ENCODE data around the gene ZNF160.
A peak's percentile ranks its signal among the peaks of the same experiment; 100 is the strongest.
"Not testable (repeated sequence)": the region's sequence is repeated elsewhere in the genome, so short reads cannot be mapped to it uniquely, and the experiment has no call there.

ZNF160 gene

GRCh38 chr19:53103234-53104203, at the start of gene ZNF160:
ZNF160 (minus strand) TSS chr19:53103422; CDS start chr19:53086276, 17,146 bp downstream.
- peak; percentile 99 for DNase-seq

GRCh38 chr19:53147645-53148044, 44.4 kb upstream of the ZNF160 start:
- DNase-seq = no peak

- no peak for DNase-seq
Observed at GRCh38 chr19:53140351-53140750, 37.1 kb upstream of the ZNF160 start.

GRCh38 chr19:53136432-53136831, 33.2 kb upstream of the ZNF160 start:
- DNase-seq = no peak

GRCh38 chr19:53132141-53132991, 29.1 kb upstream of the ZNF160 start, which contains the start of gene ZNF415:
ZNF415 (minus strand) TSS chr19:53132910; CDS start chr19:53122676, 10,234 bp downstream.
- DNase-seq = peak; percentile 55

GRCh38 chr19:53131727-53132126, 28.5 kb upstream of the ZNF160 start:
- no peak for DNase-seq

- DNase-seq = peak; percentile 9
Observed at GRCh38 chr19:53131085-53131590, 27.9 kb upstream of the ZNF160 start.

- DNase-seq = no peak
Observed at GRCh38 chr19:53130506-53130905, 27.3 kb upstream of the ZNF160 start.

GRCh38 chr19:53126733-53127526, 23.7 kb upstream of the ZNF160 start:
- not testable (repeated sequence) for DNase-seq

GRCh38 chr19:53123400-53123799, 20.2 kb upstream of the ZNF160 start:
- no peak for DNase-seq

- no peak for DNase-seq
Observed at GRCh38 chr19:53112286-53112685, 9.1 kb upstream of the ZNF160 start.

- no peak for DNase-seq
Observed at GRCh38 chr19:53109527-53109926, 6.3 kb upstream of the ZNF160 start.

GRCh38 chr19:53102756-53103233, 427 bp downstream of the ZNF160 start:
- DNase-seq = peak; percentile 53

- no peak for DNase-seq
Observed at GRCh38 chr19:53102206-53102755, 941 bp downstream of the ZNF160 start.

- peak; percentile 39 for DNase-seq
Observed at GRCh38 chr19:53101518-53101917, 1.7 kb downstream of the ZNF160 start.

GRCh38 chr19:53098570-53098969, 4.7 kb downstream of the ZNF160 start:
- DNase-seq = not testable (repeated sequence)

- not testable (repeated sequence) for DNase-seq
Observed at GRCh38 chr19:53096982-53097690, 6.1 kb downstream of the ZNF160 start.

- DNase-seq = not testable (repeated sequence)
Observed at GRCh38 chr19:53096579-53096978, 6.6 kb downstream of the ZNF160 start.

- DNase-seq = no peak
Observed at GRCh38 chr19:53094754-53095575, 8.3 kb downstream of the ZNF160 start.

- no peak for DNase-seq
Observed at GRCh38 chr19:53092723-53093122, 10.5 kb downstream of the ZNF160 start.
